ENCODE measurements around the gene ZBTB40. TPM values are rescaled to one million over a fixed set of nuclear protein-coding genes. Genes with fewer than 3 reads are reported as not detected.

ZBTB40 gene
- polyA plus RNA-seq, 3 donors, result 1.1 to 17.8 (median 1.3) TPM

- Mint-ChIP-seq H3K36me3 (peaks cover 92 to 98% of the 10 kb centered on the region in 2 donors), H3K4me1 (peaks cover 2% of the 10 kb centered on the region), H3K9me3 (no peaks in the 10 kb centered on the region), H3K4me3 (no peak overlapping the region), H3K27ac (no peak overlapping the region), H3K27me3 (ENCODE audit: low read depth in 3 of 3) (no peaks in the 10 kb centered on the region)
- Histone ChIP-seq H3K4me3 (replicated peaks in 1 of 3; ENCODE audit: low read depth in 2 of 3, low read length in 3 of 3) (no peak overlapping the region), H3K27ac (ENCODE audit: low read depth in 1 of 2, low read length in 2 of 2) (no peak overlapping the region), H3K4me1 (ENCODE audit: control insufficient read depth in 1 of 2, insufficient read depth in 2 of 2, low read length in 2 of 2) (no peaks in the 10 kb centered on the region), H3K9ac (ENCODE audit: insufficient read depth, low read length, poor library complexity, severe bottlenecking) (no peak overlapping the region), H3K79me2 (ENCODE audit: insufficient read depth, low read length) (no peaks in the 10 kb centered on the region), H3K4me2 (replicated peaks; ENCODE audit: extremely low read depth, low read length, poor library complexity, severe bottlenecking) (no peak overlapping the region), H4K20me1 (ENCODE audit: insufficient read depth, low read length) (no peaks in the 10 kb centered on the region), H3K36me3 (replicated peaks in 1 of 2; ENCODE audit: control insufficient read depth in 1 of 2, insufficient read depth in 2 of 2, low read length in 2 of 2) (peaks cover 85 to 98% of the 10 kb centered on the region in 2 donors), H3K9me3 (replicated peaks in 1 of 2; ENCODE audit: control insufficient read depth in 1 of 2, insufficient read depth in 1 of 2, low read length in 2 of 2) (no peaks in the 10 kb centered on the region), H2AFZ (ENCODE audit: insufficient read depth, low read depth, low read length, poor library complexity, severe bottlenecking) (no peak overlapping the region), H3K27me3 (ENCODE audit: control insufficient read depth in 2 of 2, insufficient read depth in 2 of 2, low read length in 2 of 2) (no peaks in the 10 kb centered on the region)
- intact Hi-C loops (cut with micrococcal nuclease), result no loop called here
- no peak for DNase-seq
- 95% methylated on average over 6 of the region's 9 CpGs for WGBS (ENCODE audit: insufficient coverage)
- TF ChIP-seq CTCF (IDR thresholded peaks at IDR 0.05), result no peak
These were observed 69.2 kb downstream of the ZBTB40 start for GRCh38 chr1:22520871-22521270.

- no peak overlapping the region for H3K27ac Mint-ChIP-seq
- no peak overlapping the region for H3K4me3 ChIP-seq (replicated peaks in 1 of 3; ENCODE audit: low read depth in 2 of 3, low read length in 3 of 3)
- intact Hi-C loops (cut with micrococcal nuclease), result no loop called here
- H3K36me3 ChIP-seq (replicated peaks in 1 of 2; ENCODE audit: control insufficient read depth in 1 of 2, insufficient read depth in 2 of 2, low read length in 2 of 2), result peaks cover 85 to 98% of the 10 kb centered on the region in 2 donors
- no peaks in the 10 kb centered on the region for H3K27me3 Mint-ChIP-seq (ENCODE audit: low read depth in 3 of 3)
- H3K9me3 ChIP-seq (replicated peaks in 1 of 2; ENCODE audit: control insufficient read depth in 1 of 2, insufficient read depth in 1 of 2, low read length in 2 of 2), result no peaks in the 10 kb centered on the region
- H3K4me2 ChIP-seq (replicated peaks; ENCODE audit: extremely low read depth, low read length, poor library complexity, severe bottlenecking), result no peak overlapping the region
- H3K79me2 ChIP-seq (ENCODE audit: insufficient read depth, low read length), result no peaks in the 10 kb centered on the region
- H3K27me3 ChIP-seq (ENCODE audit: control insufficient read depth in 2 of 2, insufficient read depth in 2 of 2, low read length in 2 of 2), result no peaks in the 10 kb centered on the region
- 97% methylated on average over 4 of the region's 4 CpGs for WGBS (ENCODE audit: insufficient coverage)
- H3K4me1 ChIP-seq (ENCODE audit: control insufficient read depth in 1 of 2, insufficient read depth in 2 of 2, low read length in 2 of 2), result no peaks in the 10 kb centered on the region
- H3K4me3 Mint-ChIP-seq, result no peak overlapping the region
- H4K20me1 ChIP-seq (ENCODE audit: insufficient read depth, low read length), result no peaks in the 10 kb centered on the region
- peaks cover 2% of the 10 kb centered on the region for H3K4me1 Mint-ChIP-seq
- no peak overlapping the region for H2AFZ ChIP-seq (ENCODE audit: insufficient read depth, low read depth, low read length, poor library complexity, severe bottlenecking)
- H3K9ac ChIP-seq (ENCODE audit: insufficient read depth, low read length, poor library complexity, severe bottlenecking), result no peak overlapping the region
- DNase-seq, result no peak
- H3K9me3 Mint-ChIP-seq, result no peaks in the 10 kb centered on the region
- no peak overlapping the region for H3K27ac ChIP-seq (ENCODE audit: low read depth in 1 of 2, low read length in 2 of 2)
- H3K36me3 Mint-ChIP-seq, result peaks cover 92 to 98% of the 10 kb centered on the region in 2 donors
- TF ChIP-seq CTCF (IDR thresholded peaks at IDR 0.05), result no peak
These were observed 70.0 kb downstream of the ZBTB40 start for GRCh38 chr1:22521692-22522091.
